ENCODE results near the gene IQCK.

- TF ChIP-seq CTCF (IDR thresholded peaks at IDR 0.05; ENCODE audit: low read depth, low read length, poor library complexity, severe bottlenecking) (no peak), EZH2phosphoT487 (IDR thresholded peaks at IDR 0.05; ENCODE audit: borderline replicate concordance, low read length) (no peak)
Measured at GRCh38 chr16:19760356-19761060, 42.4 kb downstream of the IQCK start.

All from DOHH2 (cell line).